Measurements from ENCODE around the gene STAC.

STAC gene

DNA sequence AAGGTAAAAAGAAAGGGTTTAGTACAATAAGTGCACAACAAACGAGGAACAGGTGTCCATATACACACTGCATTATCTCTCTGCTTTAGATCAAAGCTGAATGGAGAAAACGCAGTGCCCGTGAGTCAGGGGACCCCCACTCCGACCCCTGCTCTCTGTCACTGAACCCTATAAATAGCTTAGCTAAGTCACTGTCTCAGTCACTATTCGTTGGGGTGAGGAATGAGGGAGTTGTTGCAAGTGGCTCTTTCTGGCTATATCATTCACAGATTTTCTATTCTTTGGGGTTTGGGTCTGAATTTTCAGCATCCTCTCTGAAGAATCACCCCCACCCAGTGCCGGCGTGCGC is 458 bp upstream of the STAC start:
- TF ChIP-seq, protein P1, sequence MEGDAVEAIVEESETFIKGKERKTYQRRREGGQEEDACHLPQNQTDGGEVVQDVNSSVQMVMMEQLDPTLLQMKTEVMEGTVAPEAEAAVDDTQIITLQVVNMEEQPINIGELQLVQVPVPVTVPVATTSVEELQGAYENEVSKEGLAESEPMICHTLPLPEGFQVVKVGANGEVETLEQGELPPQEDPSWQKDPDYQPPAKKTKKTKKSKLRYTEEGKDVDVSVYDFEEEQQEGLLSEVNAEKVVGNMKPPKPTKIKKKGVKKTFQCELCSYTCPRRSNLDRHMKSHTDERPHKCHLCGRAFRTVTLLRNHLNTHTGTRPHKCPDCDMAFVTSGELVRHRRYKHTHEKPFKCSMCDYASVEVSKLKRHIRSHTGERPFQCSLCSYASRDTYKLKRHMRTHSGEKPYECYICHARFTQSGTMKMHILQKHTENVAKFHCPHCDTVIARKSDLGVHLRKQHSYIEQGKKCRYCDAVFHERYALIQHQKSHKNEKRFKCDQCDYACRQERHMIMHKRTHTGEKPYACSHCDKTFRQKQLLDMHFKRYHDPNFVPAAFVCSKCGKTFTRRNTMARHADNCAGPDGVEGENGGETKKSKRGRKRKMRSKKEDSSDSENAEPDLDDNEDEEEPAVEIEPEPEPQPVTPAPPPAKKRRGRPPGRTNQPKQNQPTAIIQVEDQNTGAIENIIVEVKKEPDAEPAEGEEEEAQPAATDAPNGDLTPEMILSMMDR (IDR thresholded peaks at IDR 0.05; ENCODE audit: unreplicated experiment in 3 of 3): no peak
- H3K36me3 Mint-ChIP-seq (ENCODE audit: low read depth): no peaks in the 10 kb centered on the region

DNA sequence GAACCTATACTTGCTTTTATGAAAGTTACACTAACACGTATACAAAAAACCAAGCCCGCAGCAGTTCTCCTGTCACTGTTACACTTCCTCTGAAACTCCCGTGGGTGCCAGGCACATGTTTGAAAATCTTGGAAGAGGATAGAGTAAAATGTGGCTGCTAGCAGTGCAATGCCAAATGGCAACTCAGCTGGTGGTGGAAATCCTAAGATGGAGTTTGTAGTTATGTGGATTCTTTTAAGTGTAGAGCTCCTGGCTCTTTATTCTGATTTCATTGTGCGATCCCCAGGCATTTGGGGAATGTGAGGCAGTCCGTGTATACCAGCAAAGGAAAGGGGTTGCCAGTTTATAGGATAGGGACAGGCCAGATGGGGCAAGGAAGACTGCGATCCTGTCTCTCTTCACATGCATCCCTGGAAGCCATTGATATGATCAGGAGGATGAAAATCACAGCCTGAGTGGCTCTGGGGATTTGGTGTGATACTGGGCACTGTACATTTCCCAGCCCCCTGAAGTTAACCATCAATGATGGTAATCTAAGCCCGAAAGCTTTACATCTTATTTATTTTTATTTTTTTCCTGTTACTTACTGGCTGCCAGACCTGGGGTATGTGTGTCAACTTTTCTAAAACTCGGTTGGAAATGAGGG is 1.1 kb downstream of the STAC start:
- Mint-ChIP-seq H3K9me3 (no peaks in the 10 kb centered on the region), H3K27ac (peak overlapping the region in 1 of 3 experiments; percentile 38), H3K4me1 (peaks cover 16% of the 10 kb centered on the region), H3K27me3 (ENCODE audit: low read depth) (peaks cover 23% of the 10 kb centered on the region), H3K4me3 (peak overlapping the region; percentile 85 to 90 (median 88)), H3K36me3 (ENCODE audit: low read depth) (no peaks in the 10 kb centered on the region)
- TF ChIP-seq, protein P1 (IDR thresholded peaks at IDR 0.05; ENCODE audit: unreplicated experiment in 3 of 3): no peak

More for the DNA sequence above, 458 bp upstream of the STAC start:
- peaks cover 23% of the 10 kb centered on the region for H3K27me3 Mint-ChIP-seq (ENCODE audit: low read depth)
- no peaks in the 10 kb centered on the region for H3K9me3 Mint-ChIP-seq
- no peak overlapping the region for H3K27ac Mint-ChIP-seq
- H3K4me1 Mint-ChIP-seq: peaks cover 16% of the 10 kb centered on the region
- peak overlapping the region; percentile 67 to 77 (median 76) for H3K4me3 Mint-ChIP-seq

DNA sequence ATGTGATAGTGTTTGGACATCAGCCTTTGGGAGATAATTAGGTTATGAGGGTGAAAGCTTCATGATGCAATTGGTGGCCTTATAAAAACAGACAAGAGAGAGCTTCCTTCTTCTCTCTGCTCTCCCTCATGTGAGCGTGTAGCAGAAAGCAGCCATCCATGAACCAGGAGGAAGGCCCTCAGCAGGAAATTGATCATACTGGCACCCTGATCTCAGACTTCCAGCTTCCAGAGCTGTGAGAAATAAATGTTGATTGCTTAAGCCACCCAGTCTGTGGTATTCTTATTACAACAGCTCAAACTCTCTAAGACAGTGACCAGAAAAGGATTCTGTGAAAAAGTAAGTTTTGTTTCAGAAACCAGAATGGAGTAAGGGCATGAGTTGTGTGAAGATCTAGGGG is 13.3 kb downstream of the STAC start:
- Mint-ChIP-seq H3K36me3 (ENCODE audit: low read depth) (no peaks in the 10 kb centered on the region), H3K4me1 (peaks cover 5% of the 10 kb centered on the region), H3K4me3 (no peak overlapping the region), H3K27ac (no peak overlapping the region), H3K9me3 (peaks cover 2% of the 10 kb centered on the region), H3K27me3 (ENCODE audit: low read depth) (no peaks in the 10 kb centered on the region)
- TF ChIP-seq, protein P1 (IDR thresholded peaks at IDR 0.05; ENCODE audit: unreplicated experiment in 3 of 3): no peak

DNA sequence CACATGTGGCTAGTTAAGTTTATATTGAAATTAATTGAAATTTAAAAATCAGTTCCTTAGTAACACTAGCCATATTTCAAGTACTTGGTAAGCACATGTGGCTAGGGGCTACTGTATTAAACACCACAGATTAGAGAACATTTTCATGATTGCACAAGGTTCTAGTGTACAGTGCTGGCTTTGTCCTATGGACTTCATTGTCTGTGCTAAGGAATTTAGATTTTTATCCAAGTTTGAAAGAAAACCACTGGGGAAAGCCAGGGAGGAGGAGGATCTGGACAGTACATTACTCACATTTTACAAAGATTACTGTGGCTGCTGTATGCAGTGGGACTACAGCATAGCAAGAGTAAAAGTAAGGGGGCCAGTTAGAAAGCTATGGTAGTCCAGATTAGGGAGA is 13.9 kb downstream of the STAC start:
- Mint-ChIP-seq H3K27me3 (ENCODE audit: low read depth) (no peaks in the 10 kb centered on the region), H3K36me3 (ENCODE audit: low read depth) (no peaks in the 10 kb centered on the region), H3K27ac (no peak overlapping the region)

DNA sequence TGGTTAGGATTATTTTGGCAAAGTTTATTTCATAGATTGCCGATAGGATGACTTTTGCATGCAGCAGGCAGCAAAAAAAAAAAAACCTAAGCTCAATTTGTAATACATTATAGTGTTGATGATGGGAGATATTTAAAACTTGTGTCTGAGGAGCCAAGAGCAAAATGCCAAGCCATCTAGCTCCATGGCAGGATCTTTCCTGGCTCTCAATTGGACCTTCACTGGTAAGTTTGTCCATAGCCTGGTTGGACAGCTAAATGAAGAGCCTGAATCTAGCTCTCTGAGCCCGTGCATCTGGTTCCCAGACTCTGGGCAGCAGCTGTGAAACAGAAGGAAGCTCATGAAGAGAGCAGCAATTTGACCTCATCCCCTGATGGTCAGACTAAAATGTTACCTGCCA is 17.5 kb downstream of the STAC start:
- H3K4me3 Mint-ChIP-seq: no peak overlapping the region
- no peaks in the 10 kb centered on the region for H3K36me3 Mint-ChIP-seq (ENCODE audit: low read depth)

More for the DNA sequence above, 13.9 kb downstream of the STAC start:
- H3K9me3 Mint-ChIP-seq: peaks cover 2% of the 10 kb centered on the region
- TF ChIP-seq, protein P1 (IDR thresholded peaks at IDR 0.05; ENCODE audit: unreplicated experiment in 3 of 3): no peak
- no peak overlapping the region for H3K4me3 Mint-ChIP-seq
- H3K4me1 Mint-ChIP-seq: peaks cover 5% of the 10 kb centered on the region

More for the DNA sequence above, 17.5 kb downstream of the STAC start:
- TF ChIP-seq, protein P1 (IDR thresholded peaks at IDR 0.05; ENCODE audit: unreplicated experiment in 3 of 3): no peak
- H3K4me1 Mint-ChIP-seq: peaks cover 5% of the 10 kb centered on the region
- H3K27ac Mint-ChIP-seq: no peak overlapping the region
- H3K27me3 Mint-ChIP-seq (ENCODE audit: low read depth): no peaks in the 10 kb centered on the region
- H3K9me3 Mint-ChIP-seq: peaks cover 2% of the 10 kb centered on the region
